Mesenchymal stem cell (in vitro differentiated cells and primary cell): ENCODE data around the gene SHISA2.

Source experiments
- DNase-seq: peaks from one replicate; pipeline ENCODE4 v3.0.0-alpha.2; 2013
- H2AFZ ChIP-seq: one replicate; pipeline ENCODE4 v1.6.1; 2013; ENCODE audit warnings: low read depth, mild to moderate bottlenecking, control low read depth, inconsistent platforms, low read length, moderate library complexity
- H2AK5ac ChIP-seq: 2 replicates; pipeline ENCODE4 v1.6.1; 2013; ENCODE audit warnings: low read length, moderate library complexity, mild to moderate bottlenecking, inconsistent platforms; ENCODE audit not compliant: severe bottlenecking
- H2BK120ac ChIP-seq: one replicate; pipeline ENCODE4 v1.6.1; 2013; ENCODE audit warnings: low read depth, mild to moderate bottlenecking, inconsistent platforms, low read length, moderate library complexity
- H2BK12ac ChIP-seq, 2 experiments: one replicate each; pipeline ENCODE4 v1.6.1; 2013; ENCODE audit warnings: inconsistent platforms in 2 of 2, low read length in 2 of 2, mild to moderate bottlenecking in 2 of 2, moderate library complexity in 2 of 2, control low read depth in 1 of 2
- H2BK15ac ChIP-seq: one replicate; pipeline ENCODE4 v1.6.1; 2013; ENCODE audit warnings: mild to moderate bottlenecking, low read depth, inconsistent platforms; ENCODE audit not compliant: poor library complexity, severe bottlenecking
- H2BK5ac ChIP-seq: 2 replicates; pipeline ENCODE4 v1.6.1; 2013; ENCODE audit warnings: low read depth, mild to moderate bottlenecking, low read length, control low read depth, inconsistent platforms; ENCODE audit not compliant: poor library complexity, severe bottlenecking
- H3K14ac ChIP-seq, 2 experiments: one replicate each; pipeline ENCODE4 v1.6.1; 2013; ENCODE audit warnings: inconsistent platforms in 2 of 2, low read length in 2 of 2, control low read depth in 1 of 2, mild to moderate bottlenecking in 1 of 2, moderate library complexity in 1 of 2
- H3K18ac ChIP-seq, 2 experiments: one replicate each; pipeline ENCODE4 v1.6.1; 2013; ENCODE audit warnings: inconsistent platforms in 2 of 2, low read length in 2 of 2, control low read depth in 1 of 2, low read depth in 1 of 2, mild to moderate bottlenecking in 1 of 2
- H3K23ac ChIP-seq, 2 experiments: one replicate each; pipeline ENCODE4 v1.6.1; 2013; ENCODE audit warnings: inconsistent platforms in 2 of 2, low read length in 2 of 2, mild to moderate bottlenecking in 2 of 2, moderate library complexity in 2 of 2, control low read depth in 1 of 2
- H3K27ac ChIP-seq: 2 replicates; pipeline ENCODE4 v1.5.1; 2013; ENCODE audit warnings: mild to moderate bottlenecking, moderate library complexity, low read length, control low read depth, inconsistent platforms; ENCODE audit not compliant: poor library complexity, severe bottlenecking
- H3K27me3 ChIP-seq, 2 experiments: 2 replicates each; pipeline versions ENCODE4 v1.6.1 to v1.7.0; 2013; ENCODE audit warnings: low read length in 2 of 2, mild to moderate bottlenecking in 2 of 2, moderate library complexity in 2 of 2, control low read depth in 1 of 2, inconsistent platforms in 1 of 2; ENCODE audit not compliant: control insufficient read depth in 1 of 2, insufficient read depth in 1 of 2
- H3K36me3 ChIP-seq, 2 experiments: 2 replicates each; pipeline versions ENCODE4 v1.6.1 to v1.7.0; 2013; ENCODE audit warnings: low read length in 2 of 2, control low read depth in 1 of 2, inconsistent platforms in 1 of 2, low read depth in 1 of 2, mild to moderate bottlenecking in 1 of 2; ENCODE audit not compliant: insufficient read depth in 2 of 2, control insufficient read depth in 1 of 2
- H3K4ac ChIP-seq, 2 experiments: one replicate each; pipeline ENCODE4 v1.6.1; 2013; ENCODE audit warnings: inconsistent platforms in 2 of 2, low read length in 2 of 2, mild to moderate bottlenecking in 2 of 2, moderate library complexity in 2 of 2, control low read depth in 1 of 2, low read depth in 1 of 2
- H3K4me1 ChIP-seq: 2 replicates; pipeline ENCODE4 v1.6.1; 2013; ENCODE audit warnings: low read depth, low read length, control low read depth; ENCODE audit not compliant: control insufficient read depth, insufficient read depth
- H3K4me2 ChIP-seq: 2 replicates; pipeline ENCODE4 v1.6.1; 2013; ENCODE audit warnings: low read length, mild to moderate bottlenecking, inconsistent platforms; ENCODE audit not compliant: poor library complexity, severe bottlenecking
- H3K4me3 ChIP-seq, 2 experiments: 2 replicates each; pipeline versions ENCODE4 v1.5.1 to v1.7.0; 2013; ENCODE audit warnings: low read length in 2 of 2, mild to moderate bottlenecking in 2 of 2, control low read depth in 1 of 2, low read depth in 1 of 2; ENCODE audit not compliant: insufficient read depth in 1 of 2
- H3K79me1 ChIP-seq: replicated peaks from 2 replicates; pipeline ENCODE4 v1.6.1; 2013; ENCODE audit warnings: mild to moderate bottlenecking, control low read depth, low read length, inconsistent platforms; ENCODE audit not compliant: poor library complexity, severe bottlenecking
- H3K9ac ChIP-seq: 2 replicates; pipeline ENCODE4 v1.7.0; 2013; ENCODE audit warnings: mild to moderate bottlenecking, low read length, moderate library complexity
- H3K9me3 ChIP-seq: 2 replicates; pipeline ENCODE4 v1.7.0; 2013; ENCODE audit warnings: mild to moderate bottlenecking, low read length; ENCODE audit not compliant: control insufficient read depth
- H4K8ac ChIP-seq: one replicate; pipeline ENCODE4 v1.6.1; 2013; ENCODE audit warnings: inconsistent platforms, mild to moderate bottlenecking, low read length, moderate library complexity
- H4K91ac ChIP-seq: one replicate; pipeline ENCODE4 v1.6.1; 2013; ENCODE audit warnings: mild to moderate bottlenecking, low read length, inconsistent platforms
- WGBS: methylation state at CpG from one replicate; pipeline ENCODE4 v1.1.7; 2013; ENCODE audit warnings: mixed read lengths; 5-methylcytosine and 5-hydroxymethylcytosine counted together

The SHISA2 gene

GRCh38 chr13:26062853-26063444, 11.1 kb upstream of the SHISA2 start:
- H3K18ac ChIP-seq: no peak overlapping the region
- peak; percentile 74 for DNase-seq

DNA sequence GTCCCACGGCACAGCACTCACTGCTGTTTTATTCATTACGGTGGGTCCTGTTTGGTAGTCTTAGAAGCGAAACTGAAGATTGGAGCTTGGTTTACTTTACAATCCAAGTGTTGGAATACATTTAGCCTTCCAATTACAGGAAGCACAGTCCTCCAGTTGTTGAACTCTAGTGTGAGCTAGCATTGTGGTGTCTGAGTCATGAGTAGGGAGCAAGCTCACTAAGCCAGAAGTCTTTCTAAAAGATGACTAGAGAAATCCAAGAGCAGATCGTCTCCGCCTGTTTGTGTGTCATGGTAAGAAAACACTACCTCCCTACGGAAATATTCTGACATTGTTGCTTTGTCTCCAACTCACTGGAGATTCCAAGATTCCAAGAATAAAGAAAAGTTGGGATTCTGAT, 10.1 kb upstream of the SHISA2 start:
- peak overlapping the region in 1 of 2 experiments; percentile 29 for H3K4me3 ChIP-seq
- H3K4me2 ChIP-seq: peak overlapping the region; percentile 40
- no peak overlapping the region for H3K14ac ChIP-seq
- H3K23ac ChIP-seq: no peak overlapping the region
- no peak overlapping the region for H2AK5ac ChIP-seq
- peak; percentile 92 for DNase-seq
- H2BK12ac ChIP-seq: no peak overlapping the region
- H2BK15ac ChIP-seq: no peak overlapping the region
- no peak overlapping the region for H2BK120ac ChIP-seq
- H3K9ac ChIP-seq: peak overlapping the region; percentile 40
- H2AFZ ChIP-seq: no peak overlapping the region
- no peak overlapping the region for H3K4ac ChIP-seq
- no peak overlapping the region for H4K8ac ChIP-seq
- H3K27ac ChIP-seq: peak overlapping the region; percentile 86
- no peaks in the 10 kb centered on the region for H3K79me1 ChIP-seq
- H3K36me3 ChIP-seq: no peaks in the 10 kb centered on the region
- H3K27me3 ChIP-seq: peaks cover 0 to 10% of the 10 kb centered on the region in 2 experiments
- WGBS: 81% methylated on average over 3 of the region's 6 CpGs
- no peak overlapping the region for H4K91ac ChIP-seq
- H3K4me1 ChIP-seq: peaks cover 4% of the 10 kb centered on the region
- H3K9me3 ChIP-seq: no peaks in the 10 kb centered on the region
- no peak overlapping the region for H2BK5ac ChIP-seq
- no peak overlapping the region for H3K18ac ChIP-seq

More at GRCh38 chr13:26062853-26063444, 11.1 kb upstream of the SHISA2 start:
- Histone ChIP-seq H2BK120ac (no peak overlapping the region), H3K27me3 (peaks cover 0 to 6% of the 10 kb centered on the region in 2 experiments), H3K4ac (no peak overlapping the region), H3K36me3 (no peaks in the 10 kb centered on the region), H3K14ac (no peak overlapping the region), H3K27ac (peak overlapping the region; percentile 15), H3K79me1 (no peaks in the 10 kb centered on the region), H3K9me3 (no peaks in the 10 kb centered on the region), H2BK12ac (no peak overlapping the region), H2BK5ac (no peak overlapping the region), H3K4me3 (no peak overlapping the region), H2AFZ (no peak overlapping the region), H3K23ac (no peak overlapping the region), H2AK5ac (no peak overlapping the region), H3K9ac (peak overlapping the region; percentile 40), H3K4me2 (no peak overlapping the region), H4K8ac (no peak overlapping the region), H2BK15ac (no peak overlapping the region), H3K4me1 (peaks cover 4% of the 10 kb centered on the region), H4K91ac (no peak overlapping the region)
- 79% methylated on average over 4 of the region's 5 CpGs for WGBS

DNA sequence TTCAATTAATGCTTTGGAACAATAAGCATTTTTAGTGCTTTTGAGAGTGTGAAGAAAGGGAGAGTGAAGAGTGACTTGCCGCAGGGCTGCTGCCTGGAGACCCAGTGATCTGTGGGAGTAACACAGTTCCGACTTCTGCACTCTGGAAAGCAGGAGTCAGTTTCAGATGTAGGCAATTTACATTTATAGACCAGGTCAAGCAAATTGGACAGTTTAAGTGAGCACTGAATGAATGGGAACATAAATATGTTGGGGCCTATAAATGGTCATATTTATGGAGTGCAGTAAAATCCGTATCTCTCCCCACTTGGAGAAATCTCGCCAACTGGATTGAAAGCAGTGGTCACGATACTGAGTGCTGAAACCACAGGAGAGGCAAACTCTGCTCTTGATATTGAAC, 9.4 kb upstream of the SHISA2 start:
- peaks cover 0 to 16% of the 10 kb centered on the region in 2 experiments for H3K27me3 ChIP-seq
- no peak overlapping the region for H2BK120ac ChIP-seq
- peak overlapping the region; percentile 86 for H3K27ac ChIP-seq

GRCh38 chr13:26060357-26060756, 8.5 kb upstream of the SHISA2 start:
- Histone ChIP-seq H3K36me3 (no peaks in the 10 kb centered on the region), H2BK15ac (no peak overlapping the region), H3K4me3 (no peak overlapping the region), H2BK120ac (no peak overlapping the region), H3K79me1 (no peaks in the 10 kb centered on the region), H4K8ac (no peak overlapping the region), H3K9ac (no peak overlapping the region), H2AFZ (no peak overlapping the region), H2AK5ac (no peak overlapping the region), H2BK12ac (no peak overlapping the region), H3K27me3 (peaks cover 0 to 21% of the 10 kb centered on the region in 2 experiments), H3K4me2 (peak overlapping the region; percentile 31), H2BK5ac (no peak overlapping the region), H3K27ac (no peak overlapping the region), H3K18ac (no peak overlapping the region), H3K4ac (no peak overlapping the region), H3K14ac (no peak overlapping the region), H3K4me1 (no peaks in the 10 kb centered on the region), H4K91ac (no peak overlapping the region), H3K9me3 (no peaks in the 10 kb centered on the region), H3K23ac (no peak overlapping the region)
- WGBS: 94% methylated on average over 2 of the region's 4 CpGs
- DNase-seq: no peak

More for the DNA sequence above, 9.4 kb upstream of the SHISA2 start:
- no peaks in the 10 kb centered on the region for H3K4me1 ChIP-seq
- no peak for DNase-seq
- no peak overlapping the region for H3K4me3 ChIP-seq
- no peak overlapping the region for H3K23ac ChIP-seq
- no peak overlapping the region for H3K9ac ChIP-seq
- H4K8ac ChIP-seq: no peak overlapping the region
- H3K4me2 ChIP-seq: no peak overlapping the region
- H3K18ac ChIP-seq: no peak overlapping the region
- H3K79me1 ChIP-seq: no peaks in the 10 kb centered on the region
- no peaks in the 10 kb centered on the region for H3K36me3 ChIP-seq
- 77% methylated on average over 5 of the region's 5 CpGs for WGBS
- no peak overlapping the region for H3K14ac ChIP-seq
- no peak overlapping the region for H4K91ac ChIP-seq
- H3K4ac ChIP-seq: no peak overlapping the region
- no peaks in the 10 kb centered on the region for H3K9me3 ChIP-seq
- H2BK12ac ChIP-seq: no peak overlapping the region
- peak overlapping the region; percentile 47 for H2AK5ac ChIP-seq
- H2AFZ ChIP-seq: no peak overlapping the region
- H2BK5ac ChIP-seq: peak overlapping the region; percentile 60
- H2BK15ac ChIP-seq: no peak overlapping the region
